ENCODE data around the gene ZNF30.

DNA sequence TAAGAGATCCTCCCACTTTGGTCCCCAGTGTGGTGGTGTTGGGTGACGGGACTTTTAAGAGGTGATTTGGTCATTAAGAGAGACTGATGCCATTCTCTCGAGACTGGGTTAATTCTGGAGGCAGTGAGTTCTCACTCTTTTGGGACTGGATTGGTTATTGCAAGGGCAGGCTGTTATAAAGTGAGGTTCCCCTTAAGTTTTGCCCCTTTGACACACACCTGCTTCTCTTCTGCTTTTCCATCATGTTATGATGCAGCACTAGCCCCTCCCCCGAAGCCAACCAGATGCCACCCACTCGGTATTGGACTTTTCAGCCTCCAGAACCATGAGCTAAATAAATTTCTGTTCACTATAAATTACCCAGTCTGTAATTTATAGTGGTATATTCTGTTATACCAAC lies 57.1 kb downstream of the ZNF30 start:
- no peak for TF ChIP-seq CTCF (IDR thresholded peaks at IDR 0.05; ENCODE audit: insufficient read depth, low read length)
- TF ChIP-seq POLR2AphosphoS5 (IDR thresholded peaks at IDR 0.05; ENCODE audit: low read depth), result no peak
